ENCODE results near the gene MYH4.

MYH4 gene

GRCh38 chr17:10469459-10469858, at the start of gene MYH4:
Gene MYH4, minus strand, starts transcription at chr17:10469559. Its CDS starts 2,814 bp downstream, at chr17:10466745.
- DNase-seq: no peak

DNA sequence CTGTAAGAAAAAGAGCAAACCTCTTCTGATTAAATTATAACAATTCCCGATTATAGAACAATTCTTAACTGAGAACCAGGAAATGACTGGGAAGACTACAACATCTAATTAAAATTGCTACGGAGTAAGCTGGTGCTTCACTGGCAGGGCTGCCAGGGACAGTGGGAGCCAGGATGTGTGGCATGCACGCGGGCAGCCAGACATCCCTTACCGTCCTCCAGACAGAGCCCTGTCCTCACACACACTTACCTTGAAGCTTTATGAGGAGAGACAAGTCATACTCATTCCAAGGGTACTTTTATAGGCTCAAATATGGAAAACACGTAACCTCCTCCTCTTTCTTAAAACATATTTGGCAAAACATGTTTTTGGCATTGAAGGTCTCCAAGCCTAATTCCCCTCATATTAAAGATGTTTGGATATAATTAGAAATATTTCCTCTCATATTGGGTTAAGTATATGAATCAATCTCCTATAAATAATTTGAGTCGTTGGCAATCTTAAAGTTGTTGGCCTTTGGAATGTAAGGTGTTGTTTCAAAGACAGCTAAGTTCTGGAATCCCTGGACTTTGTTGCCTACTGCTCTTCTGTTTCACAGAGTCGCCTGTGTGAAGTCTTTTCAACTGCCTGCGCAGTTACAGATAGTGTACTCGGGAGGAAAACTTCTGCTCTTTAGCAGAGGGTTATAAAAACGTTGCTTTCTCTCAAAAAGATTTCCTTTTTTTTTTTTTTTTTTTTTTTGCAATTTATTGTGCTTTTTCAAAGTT, 49.1 kb upstream of the MYH4 start, which contains the start of gene MYH1:
Gene MYH1 (minus strand): TSS at position 272 of the 767 bp plus-strand sequence. CDS start 1,900 bp downstream, outside the sequence.
- no peak for DNase-seq

GRCh38 chr17:10516638-10517037, 47.3 kb upstream of the MYH4 start:
- DNase-seq: no peak

DNA sequence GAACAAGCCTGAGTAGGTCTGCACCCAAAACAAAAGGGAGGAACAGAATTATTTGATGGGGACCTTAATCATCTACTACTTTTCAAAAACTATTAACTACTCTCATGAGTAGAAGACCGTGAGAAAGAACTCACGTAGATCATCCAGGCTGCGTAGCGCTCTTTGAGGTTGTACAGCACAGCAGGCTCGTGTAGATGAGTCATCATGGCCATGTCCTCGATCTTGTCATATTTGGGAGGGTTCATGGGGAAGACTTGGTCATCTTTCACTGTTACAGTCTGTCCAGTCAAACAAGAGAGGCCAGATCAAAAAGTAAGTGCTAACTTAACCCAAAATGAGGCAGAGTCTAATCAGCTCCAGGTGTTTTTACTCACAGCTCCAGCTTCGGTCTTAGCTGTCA, 46.7 kb upstream of the MYH4 start:
- DNase-seq: no peak

DNA sequence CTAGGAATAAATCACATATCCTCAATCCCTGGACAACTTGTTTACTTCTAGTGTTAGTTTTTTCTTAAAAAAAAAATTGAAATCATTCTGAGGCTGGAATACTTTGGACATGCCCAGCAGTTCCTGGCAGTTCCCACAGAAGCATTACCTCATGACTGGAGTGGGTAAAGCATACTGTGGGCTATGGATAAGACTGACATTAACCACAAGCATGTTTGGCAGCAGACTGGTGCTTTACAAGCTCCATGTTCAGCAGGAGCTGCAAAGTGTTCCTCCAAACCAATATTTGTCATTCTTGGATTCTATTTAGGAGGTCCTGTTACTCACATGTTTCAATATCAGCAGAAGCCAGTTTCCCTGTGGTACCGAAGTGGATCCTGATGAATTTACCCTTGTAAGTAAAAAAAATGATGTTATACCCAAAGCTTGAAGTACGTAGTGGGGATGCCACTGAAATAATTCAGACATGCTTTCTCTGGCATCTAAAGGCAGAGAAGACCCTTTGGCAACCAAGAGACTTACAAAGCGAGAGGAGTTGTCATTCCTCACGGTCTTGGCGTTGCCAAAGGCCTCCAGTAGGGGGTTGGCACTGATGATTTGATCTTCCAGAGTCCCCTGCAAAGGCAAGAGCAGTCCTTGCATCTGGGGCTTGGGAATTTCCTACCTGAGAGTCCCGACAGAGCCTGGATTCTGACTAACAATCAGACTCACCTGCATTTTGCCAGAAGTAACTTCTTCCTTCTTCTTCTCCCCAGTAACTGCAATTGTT, 44.1 kb upstream of the MYH4 start:
- no peak for DNase-seq

GRCh38 chr17:10512856-10513255, 43.5 kb upstream of the MYH4 start:
- DNase-seq: no peak

- DNase-seq: no peak
Measured at GRCh38 chr17:10499950-10500349, 30.6 kb upstream of the MYH4 start.

GRCh38 chr17:10492004-10492403, 22.6 kb upstream of the MYH4 start:
- DNase-seq: no peak

GRCh38 chr17:10482252-10482651, 12.9 kb upstream of the MYH4 start:
- no peak for DNase-seq

- no peak for DNase-seq
Measured at GRCh38 chr17:10477701-10478100, 8.3 kb upstream of the MYH4 start.

- DNase-seq: no peak
Measured at GRCh38 chr17:10474536-10474935, 5.2 kb upstream of the MYH4 start.

DNA sequence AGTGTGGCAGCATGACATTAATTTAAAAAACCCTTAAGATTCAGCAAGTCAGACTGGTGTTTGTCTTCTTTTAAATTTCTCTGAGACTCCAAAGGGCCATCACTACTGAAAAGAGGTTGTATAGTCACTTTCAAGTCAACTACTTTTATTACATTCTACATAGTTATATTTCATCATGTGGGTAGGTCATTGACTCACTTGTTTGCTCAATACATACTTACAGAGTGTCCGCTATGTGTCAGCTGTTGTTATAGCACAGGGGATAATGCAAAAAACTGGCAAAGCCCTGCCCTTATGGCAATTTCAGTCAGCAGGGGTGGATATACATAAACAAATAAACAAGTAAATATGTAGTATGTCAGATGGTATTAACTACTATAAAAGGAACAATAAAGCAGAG, 2.5 kb upstream of the MYH4 start:
- no peak for DNase-seq

DNA sequence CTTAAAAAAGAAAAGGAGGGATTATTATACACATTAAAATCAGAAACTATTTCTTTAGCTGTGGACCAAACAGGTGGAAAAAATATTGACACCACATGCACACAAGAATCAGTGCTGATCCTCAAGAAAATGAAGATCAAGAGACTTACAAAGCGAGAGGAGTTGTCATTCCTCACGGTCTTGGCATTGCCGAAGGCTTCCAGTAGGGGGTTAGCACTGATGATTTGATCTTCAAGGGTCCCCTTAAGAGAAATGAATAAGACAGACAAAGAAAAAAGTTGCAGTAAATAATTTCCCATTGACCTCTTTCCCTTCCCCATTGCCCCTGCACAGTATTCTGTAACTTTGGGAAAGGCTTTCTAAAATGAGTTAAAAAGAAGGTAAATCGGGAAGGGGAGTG, 6.0 kb downstream of the MYH4 start:
- DNase-seq: no peak

- no peak for DNase-seq
Measured at GRCh38 chr17:10460062-10460461, 9.3 kb downstream of the MYH4 start.

DNA sequence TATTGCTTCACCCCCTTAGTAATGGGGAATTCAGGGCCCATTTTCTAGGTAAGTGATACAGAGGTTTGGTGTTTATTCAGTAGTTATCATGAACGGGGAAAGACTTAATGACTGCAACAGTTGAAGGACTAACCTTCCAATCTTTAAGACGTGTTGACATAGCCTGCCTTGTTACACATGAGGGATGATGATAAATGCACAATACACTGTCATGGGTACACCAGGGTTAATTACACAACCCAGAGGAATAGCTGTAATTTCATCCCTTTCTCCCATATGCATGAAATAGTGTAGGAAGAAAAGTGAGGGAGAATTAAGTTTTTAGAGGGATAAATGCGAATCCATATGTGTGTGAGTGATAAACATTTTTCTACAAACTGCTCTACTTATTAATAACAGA, 10.7 kb downstream of the MYH4 start:
- no peak for DNase-seq

- no peak for DNase-seq
Measured at GRCh38 chr17:10457952-10458351, 11.4 kb downstream of the MYH4 start.

DNA sequence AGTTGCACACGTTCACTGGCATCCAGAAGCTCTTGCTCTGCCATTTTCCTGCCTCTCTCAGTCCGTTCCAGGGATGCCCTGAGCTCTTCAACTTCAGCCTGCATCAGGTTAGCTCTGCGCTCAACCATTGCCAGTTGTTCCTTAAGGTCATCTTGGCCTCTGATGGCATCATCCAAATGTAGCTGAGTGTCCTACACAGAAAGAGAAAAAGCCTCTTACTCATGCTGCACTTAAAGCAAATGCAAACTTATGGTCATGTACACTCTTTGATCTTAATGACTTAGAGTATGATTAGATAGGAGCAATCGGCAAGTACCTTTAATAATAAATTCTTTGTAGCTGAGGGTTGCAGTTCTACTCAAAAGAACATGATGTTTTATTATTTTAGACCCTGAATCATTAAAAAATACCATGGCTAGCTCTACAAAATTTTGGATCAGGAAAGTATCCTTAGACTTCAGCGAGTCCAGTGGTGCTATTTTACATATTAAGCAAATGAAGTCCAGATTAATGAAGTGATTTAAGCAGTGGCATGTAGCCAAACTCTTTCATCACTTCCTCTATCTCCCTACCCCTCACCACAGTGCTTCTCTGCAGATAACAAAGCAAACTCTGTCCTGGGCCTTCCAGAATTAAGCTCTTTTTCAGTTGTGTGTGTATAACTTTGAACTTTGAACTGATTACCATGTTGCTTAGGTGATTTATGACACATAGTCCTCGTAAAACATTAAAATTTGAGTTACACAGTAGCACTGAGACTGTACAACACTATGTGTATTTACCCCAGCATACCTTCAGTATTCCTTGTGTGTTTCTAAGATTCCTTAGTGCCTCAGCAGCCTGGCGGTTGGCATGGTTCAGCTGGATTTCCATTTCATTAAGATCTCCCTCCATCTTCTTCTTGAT, 22.1 kb downstream of the MYH4 start:
- DNase-seq: no peak

DNA sequence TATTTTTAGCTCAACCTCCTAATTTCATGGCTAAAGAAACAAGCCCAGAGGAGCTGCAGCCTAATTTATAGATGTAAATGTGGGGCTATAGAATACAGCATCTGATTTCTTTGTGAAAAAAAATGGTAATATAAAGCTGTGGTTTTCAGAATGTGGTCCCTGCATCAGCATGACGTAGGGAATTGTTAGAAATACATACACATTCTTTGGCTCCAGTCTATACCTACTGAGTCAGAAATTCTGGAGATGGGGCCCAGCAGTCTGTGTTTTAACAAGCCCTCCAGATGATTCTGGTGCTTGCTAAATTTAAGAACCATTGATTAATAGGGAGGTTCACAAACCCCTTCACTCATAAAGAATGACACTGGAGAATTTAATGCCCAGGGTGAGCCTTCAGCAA, 29.5 kb downstream of the MYH4 start:
- no peak for DNase-seq

DNA sequence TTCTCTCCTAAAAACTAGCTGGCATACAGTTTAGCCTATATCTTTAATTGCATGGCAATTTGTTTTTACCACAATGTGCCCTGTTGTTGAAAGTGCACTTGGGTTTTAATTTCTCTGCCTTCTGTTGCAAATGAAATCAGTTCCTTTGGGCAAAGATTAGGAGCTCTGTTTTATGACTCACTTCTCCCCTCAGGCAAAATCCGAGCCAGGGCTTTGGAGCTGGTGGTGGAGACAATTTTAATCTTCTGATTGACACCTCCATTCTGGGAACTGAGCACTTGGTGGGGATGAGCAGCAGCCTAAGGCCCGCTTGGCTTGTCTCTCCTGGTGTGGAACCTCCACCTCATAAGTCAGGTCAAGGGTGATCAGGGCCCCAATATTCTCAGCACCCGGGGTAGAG, 34.3 kb downstream of the MYH4 start:
- no peak for DNase-seq

GRCh38 chr17:10429421-10430045, 39.8 kb downstream of the MYH4 start:
- no peak for DNase-seq

DNA sequence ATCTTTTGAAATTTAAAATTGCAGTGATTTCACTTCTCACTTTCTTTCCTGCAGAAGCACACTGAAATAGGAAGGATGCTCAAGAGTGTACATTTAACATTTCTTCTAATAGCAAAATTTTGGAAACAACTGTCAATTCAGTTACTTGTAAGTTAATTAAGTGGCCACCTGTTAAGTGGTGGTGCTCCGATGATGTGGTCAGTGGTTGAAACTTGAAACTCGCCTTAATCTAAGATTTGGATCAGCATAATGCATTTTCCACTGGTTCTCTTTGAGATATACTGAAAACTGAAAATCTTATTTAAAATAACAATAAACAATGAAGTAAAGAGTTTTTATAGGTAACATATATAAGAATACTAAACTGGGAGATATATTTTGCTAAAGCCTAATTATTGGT, 40.6 kb downstream of the MYH4 start:
- DNase-seq: no peak

GRCh38 chr17:10421900-10422542, 47.3 kb downstream of the MYH4 start, which contains the start of gene MYH8:
Gene MYH8, minus strand, starts transcription at chr17:10421950. Its CDS starts 1,723 bp downstream, at chr17:10420227.
- no peak for DNase-seq
